HCT116 (cell line): ENCODE measurements around the gene MED13L. TPM values are rescaled to one million over a fixed set of nuclear protein-coding genes. Genes with fewer than 3 reads are reported as not detected.

Experiments
- ATAC-seq: fragments of 200-7000 bp; cut with Tn5 transposase; 2 replicates; pipeline ENCODE4 v1.9.1; 2020; ENCODE audit warnings: mild to moderate bottlenecking, moderate library complexity
- BruUV-seq: library from RNA; stranded (reverse); fragments of 400-500 nt; replicated peaks from 2 replicates; lab custom pipeline; 2021; lab: Mats Ljungman, UMichigan
- CTCF ChIA-PET: fragments of 300-600 bp; sonication (Branson Sonifier 250); formaldehyde crosslinking; loops from one replicate; lab custom pipeline; 2021; ENCODE audit warnings: antibody characterized with exemption; lab: Charles Lee
- POLR2A ChIA-PET: fragments of 300-600, 350-600 bp; sonication (Branson Sonifier 250); formaldehyde crosslinking; loops from one replicate; lab custom pipeline; 2021; ENCODE audit warnings: antibody characterized with exemption; lab: Charles Lee
- RAD21 ChIA-PET, 2 experiments: fragments of 300-600 bp; sonication (Branson Sonifier 250); formaldehyde crosslinking; loops; one replicate each; lab custom pipeline; 2023; ENCODE audit warnings: low total read pairs in 2 of 2; ENCODE audit not compliant: uncharacterized antibody in 2 of 2, unreplicated experiment in 2 of 2, low non-redundant PET in 1 of 2; lab: Charles Lee
- DNase-seq: peaks from one replicate; pipeline ENCODE4 v3.0.0-alpha.2; 2010; ENCODE audit warnings: low read depth, low spot score
- H2AFZ ChIP-seq: fragments of 200-600 bp; shearing (Covaris generic), sonication (generic); 2 replicates; pipeline ENCODE4 v1.6.1; 2017; ENCODE audit warnings: low read depth, mixed run types, mixed read lengths, antibody characterized with exemption, low read length; ENCODE audit not compliant: poor library complexity, severe bottlenecking
- H3K27ac ChIP-seq: 2 replicates; pipeline ENCODE4 v1.5.1; 2012; ENCODE audit warnings: low read depth, low read length
- H3K27me3 ChIP-seq: fragments of 200-600 bp; sonication (generic); 2 replicates; pipeline ENCODE4 v1.6.1; 2016; ENCODE audit warnings: mixed run types, low read length, mixed read lengths; ENCODE audit not compliant: insufficient read depth
- H3K36me3 ChIP-seq, 2 experiments: fragments of 200-500 bp in 1 of 2; fragments of 200-600 bp in 1 of 2; sonication (Bioruptor generic) in 1 of 2; sonication (generic) in 1 of 2; 2 replicates each; pipeline versions ENCODE4 v1.5.1 to v1.6.1; 2014 to 2016; ENCODE audit warnings: low read length in 2 of 2, inconsistent platforms in 1 of 2, mixed read lengths in 1 of 2, mixed run types in 1 of 2; ENCODE audit not compliant: insufficient read depth in 2 of 2, control insufficient read depth in 1 of 2
- H3K4me1 ChIP-seq, 2 experiments: fragments of 200-600 bp in 1 of 2; sonication (generic) in 1 of 2; 2 replicates each; pipeline versions ENCODE4 v1.5.1 to v1.6.1; 2012 to 2017; ENCODE audit warnings: low read length in 2 of 2, inconsistent platforms in 1 of 2, mild to moderate bottlenecking in 1 of 2, mixed read lengths in 1 of 2, mixed run types in 1 of 2, moderate library complexity in 1 of 2; ENCODE audit not compliant: insufficient read depth in 2 of 2, control insufficient read depth in 1 of 2
- H3K4me2 ChIP-seq: fragments of 200-600 bp; sonication (generic); 2 replicates; pipeline ENCODE4 v1.6.1; 2017; ENCODE audit warnings: mixed run types, low read length, mixed read lengths
- H3K4me3 ChIP-seq, 2 experiments: fragments of 200-600 bp in 1 of 2; sonication (generic) in 1 of 2; replicated peaks in 1 of 2; 2 replicates each; pipeline ENCODE4 v1.5.1; 2011 to 2016; ENCODE audit warnings: low read length in 2 of 2, control low read depth in 1 of 2, low read depth in 1 of 2, mild to moderate bottlenecking in 1 of 2, mixed read lengths in 1 of 2, mixed run types in 1 of 2
- H3K79me2 ChIP-seq: fragments of 200-600 bp; sonication (generic); 2 replicates; pipeline ENCODE4 v1.6.1; 2017; ENCODE audit warnings: mild to moderate bottlenecking, mixed run types, low read length, moderate library complexity, mixed read lengths; ENCODE audit not compliant: insufficient read depth
- H3K9ac ChIP-seq: fragments of 200-600 bp; sonication (generic); 2 replicates; pipeline ENCODE4 v1.6.1; 2016; ENCODE audit warnings: low read length, mixed read lengths
- H3K9me2 ChIP-seq: fragments of 200-600 bp; sonication (generic), shearing (Covaris generic); 2 replicates; pipeline ENCODE4 v1.6.1; 2017; ENCODE audit warnings: mixed run types, mild to moderate bottlenecking, moderate library complexity; ENCODE audit not compliant: insufficient read depth
- H3K9me3 ChIP-seq, 2 experiments: fragments of 200-500 bp in 1 of 2; fragments of 200-600 bp in 1 of 2; sonication (Bioruptor generic) in 1 of 2; sonication (generic) in 1 of 2; 2 replicates each; pipeline ENCODE4 v1.6.1; 2014 to 2017; ENCODE audit warnings: low read length in 2 of 2, mixed read lengths in 2 of 2, inconsistent platforms in 1 of 2, low read depth in 1 of 2, mild to moderate bottlenecking in 1 of 2, mixed run types in 1 of 2, moderate library complexity in 1 of 2; ENCODE audit not compliant: control insufficient read depth in 1 of 2, insufficient read depth in 1 of 2
- H4K20me1 ChIP-seq: fragments of 200-600 bp; sonication (generic), shearing (Covaris generic); 2 replicates; pipeline ENCODE4 v1.6.1; 2017; ENCODE audit warnings: mixed run types, mild to moderate bottlenecking, moderate library complexity; ENCODE audit not compliant: insufficient read depth
- CBX3 ChIP-seq: IDR thresholded peaks from 2 replicates; pipeline ENCODE4 v1.6.1; 2012; ENCODE audit warnings: low read depth
- CEBPB ChIP-seq: IDR thresholded peaks from 2 replicates; pipeline ENCODE4 v1.6.1; 2012; ENCODE audit warnings: low read depth
- ELF1 ChIP-seq: IDR thresholded peaks from 2 replicates; pipeline ENCODE4 v1.6.1; 2012; ENCODE audit warnings: low read depth, borderline replicate concordance
- EZH2 ChIP-seq: fragments of 200-600 bp; sonication (generic); IDR thresholded peaks from 2 replicates; pipeline ENCODE4 v1.6.1; 2017; ENCODE audit warnings: antibody characterized with exemption, mixed run types
- EZH2phosphoT487 ChIP-seq: fragments of 200-600 bp; IDR thresholded peaks from 2 replicates; pipeline ENCODE4 v1.6.1; 2018; ENCODE audit warnings: antibody characterized with exemption, borderline replicate concordance
- POLR2A ChIP-seq: IDR thresholded peaks from 2 replicates; pipeline ENCODE4 v1.7.0; 2011; ENCODE audit warnings: borderline replicate concordance; ENCODE audit not compliant: insufficient read depth, insufficient read length; ENCODE audit errors: extremely low read depth
- RAD21 ChIP-seq: IDR thresholded peaks from 2 replicates; pipeline ENCODE4 v1.6.1; 2012; ENCODE audit warnings: low read depth, mild to moderate bottlenecking
- SP1 ChIP-seq: IDR thresholded peaks from 2 replicates; pipeline ENCODE4 v1.6.1; 2012; ENCODE audit warnings: low read depth
- TCF7L2 ChIP-seq: IDR thresholded peaks from 2 replicates; pipeline ENCODE4 v1.7.0; 2011; ENCODE audit warnings: borderline replicate concordance, inconsistent platforms; ENCODE audit not compliant: insufficient read depth, insufficient read length; ENCODE audit errors: extremely low read depth
- YY1 ChIP-seq: IDR thresholded peaks from 2 replicates; pipeline ENCODE4 v1.6.1; 2011; ENCODE audit warnings: low read length, low read depth, moderate library complexity, mild to moderate bottlenecking; ENCODE audit not compliant: insufficient replicate concordance; ENCODE audit errors: extremely low read depth
- ZFX ChIP-seq: fragments of 450-650 bp; IDR thresholded peaks from 2 replicates; pipeline ENCODE4 v1.6.1; 2017
- intact Hi-C: fragments of 100-400 bp; cut with micrococcal nuclease; formaldehyde crosslinking; loops from 2 replicates; pipeline ENCODE4 v1.10.0; 2022
- total RNA-seq: library from RNA; stranded (reverse); gene quantifications from one replicate; pipeline ENCODE4 v1.2.1, GENCODE V29; 2021; ENCODE audit not compliant: unreplicated experiment
- TF ChIP-seq, protein P1 (sequence below), 3 experiments: fragments of 200-600 bp in 1 of 3; sonication (generic) in 1 of 3; IDR thresholded peaks in 2 of 3; conservative IDR thresholded peaks in 1 of 3; 2 replicates each; pipeline ENCODE4 v1.5.1; 2012 to 2017; ENCODE audit warnings: low read depth in 2 of 3, low read length in 2 of 3, antibody characterized with exemption in 1 of 3, borderline replicate concordance in 1 of 3, control low read depth in 1 of 3, mild to moderate bottlenecking in 1 of 3, mixed read lengths in 1 of 3, mixed run types in 1 of 3, moderate library complexity in 1 of 3; ENCODE audit not compliant: insufficient read depth in 1 of 3

MED13L gene
- total RNA-seq, 1 experiment from 2014 or later = 176 TPM

DNA sequence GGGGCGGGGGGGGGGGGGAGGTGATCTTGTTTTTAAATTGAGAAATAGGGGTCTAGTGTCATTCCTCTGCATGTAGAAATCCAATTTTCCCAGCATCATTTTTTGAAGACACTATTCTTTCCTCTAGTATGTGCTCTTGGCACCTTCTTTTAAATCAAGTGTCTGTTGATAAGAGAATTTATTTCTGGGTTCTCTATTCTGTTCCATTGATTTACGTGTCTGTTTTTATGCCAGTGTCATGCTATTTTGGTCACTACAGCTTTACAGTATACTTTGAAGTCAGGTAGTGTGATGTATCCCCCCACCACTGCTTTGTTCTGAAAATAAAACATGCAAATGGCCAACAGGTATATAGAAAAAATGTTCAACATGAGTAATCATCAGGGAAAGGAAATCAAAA is 252.7 kb downstream of the MED13L start:
- Histone ChIP-seq H3K9ac (no peak overlapping the region), H3K4me1 (peaks cover 11 to 12% of the 10 kb centered on the region in 2 experiments; a peak in 3 of 4 replicates), H3K4me3 (no peak overlapping the region), H3K36me3 (peaks cover under 1% of the 10 kb centered on the region in 2 experiments; a peak in 2 of 4 replicates), H3K9me3 (no peaks in the 10 kb centered on the region), H4K20me1 (peaks cover 44% of the 10 kb centered on the region), H3K79me2 (peaks cover 99% of the 10 kb centered on the region), H2AFZ (no peak overlapping the region), H3K9me2 (no peaks in the 10 kb centered on the region), H3K27ac (no peak overlapping the region), H3K27me3 (no peaks in the 10 kb centered on the region), H3K4me2 (no peak overlapping the region)
- BruUV-seq = no TSS peak
- no peak for DNase-seq
- RAD21 ChIA-PET = no interaction called here
- POLR2A ChIA-PET = no interaction called here
- TF ChIP-seq POLR2A (no peak), ELF1 (no peak), EZH2 (no peak), TCF7L2 (no peak), RAD21 (no peak), ZFX (no peak), YY1 (no peak), CBX3 (no peak), CEBPB (no peak), SP1 (no peak), EZH2phosphoT487 (no peak)
- TF ChIP-seq, protein P1, sequence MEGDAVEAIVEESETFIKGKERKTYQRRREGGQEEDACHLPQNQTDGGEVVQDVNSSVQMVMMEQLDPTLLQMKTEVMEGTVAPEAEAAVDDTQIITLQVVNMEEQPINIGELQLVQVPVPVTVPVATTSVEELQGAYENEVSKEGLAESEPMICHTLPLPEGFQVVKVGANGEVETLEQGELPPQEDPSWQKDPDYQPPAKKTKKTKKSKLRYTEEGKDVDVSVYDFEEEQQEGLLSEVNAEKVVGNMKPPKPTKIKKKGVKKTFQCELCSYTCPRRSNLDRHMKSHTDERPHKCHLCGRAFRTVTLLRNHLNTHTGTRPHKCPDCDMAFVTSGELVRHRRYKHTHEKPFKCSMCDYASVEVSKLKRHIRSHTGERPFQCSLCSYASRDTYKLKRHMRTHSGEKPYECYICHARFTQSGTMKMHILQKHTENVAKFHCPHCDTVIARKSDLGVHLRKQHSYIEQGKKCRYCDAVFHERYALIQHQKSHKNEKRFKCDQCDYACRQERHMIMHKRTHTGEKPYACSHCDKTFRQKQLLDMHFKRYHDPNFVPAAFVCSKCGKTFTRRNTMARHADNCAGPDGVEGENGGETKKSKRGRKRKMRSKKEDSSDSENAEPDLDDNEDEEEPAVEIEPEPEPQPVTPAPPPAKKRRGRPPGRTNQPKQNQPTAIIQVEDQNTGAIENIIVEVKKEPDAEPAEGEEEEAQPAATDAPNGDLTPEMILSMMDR (IDR thresholded peaks at IDR 0.05 in 2 of 3, conservative IDR thresholded peaks at IDR 0.05 in 1 of 3; ENCODE audit: borderline replicate concordance in 1 of 3, insufficient read depth in 1 of 3, low read depth in 2 of 3, low read length in 2 of 3) = no peak
- CTCF ChIA-PET = interaction anchor here (0.7 kb wide), 1 partner anchor 357 kb away, joined by 3 read pairs; no protein-coding TSS in a partner anchor
- no peak for ATAC-seq
- intact Hi-C loops = no loop called here
